Osteoblast (primary cell): ENCODE results near the gene LRBA. TPM values are rescaled to one million over a fixed set of nuclear protein-coding genes. Genes with fewer than 3 reads are reported as not detected.

Experiments
- DNase-seq: peaks from one replicate; pipeline ENCODE4 v3.0.0; 2011; ENCODE audit warnings: low spot score, mixed read lengths; ENCODE audit not compliant: insufficient read length; ENCODE audit errors: missing footprints
- H2AFZ ChIP-seq: 2 replicates; pipeline ENCODE4 v1.6.0; 2011; ENCODE audit warnings: mild to moderate bottlenecking, low read length
- H3K27ac ChIP-seq: 2 replicates; pipeline ENCODE4 v1.5.1; 2011; ENCODE audit warnings: mild to moderate bottlenecking, low read depth, low read length, moderate library complexity
- H3K27me3 ChIP-seq: 2 replicates; pipeline ENCODE4 v1.6.0; 2012; ENCODE audit warnings: mild to moderate bottlenecking, control low read depth, inconsistent platforms, low read length, moderate library complexity; ENCODE audit not compliant: insufficient read depth
- H3K36me3 ChIP-seq: 2 replicates; pipeline ENCODE4 v1.5.1; 2011; ENCODE audit warnings: mild to moderate bottlenecking, low read length, control low read depth, moderate library complexity; ENCODE audit not compliant: insufficient read depth
- H3K4me1 ChIP-seq: 2 replicates; pipeline ENCODE4 v1.5.1; 2011; ENCODE audit warnings: mild to moderate bottlenecking, low read length, control low read depth, moderate library complexity; ENCODE audit not compliant: insufficient read depth
- H3K4me2 ChIP-seq: 2 replicates; pipeline ENCODE4 v1.6.0; 2011; ENCODE audit warnings: mild to moderate bottlenecking, low read length; ENCODE audit not compliant: insufficient read depth
- H3K4me3 ChIP-seq: fragments of 200-600 bp; sonication (generic); 3 replicates; pipeline ENCODE4 v1.5.1; 2012; ENCODE audit warnings: mild to moderate bottlenecking, low read length, inconsistent platforms; ENCODE audit not compliant: insufficient read depth
- H3K79me2 ChIP-seq: 2 replicates; pipeline ENCODE4 v1.6.0; 2012; ENCODE audit warnings: mild to moderate bottlenecking, low read length, control low read depth, inconsistent platforms; ENCODE audit not compliant: insufficient read depth
- H3K9me3 ChIP-seq: 2 replicates; pipeline ENCODE4 v1.5.1; 2011; ENCODE audit warnings: low read depth, low read length, control low read depth
- H4K20me1 ChIP-seq: 2 replicates; pipeline ENCODE4 v1.6.0; 2012; ENCODE audit warnings: mild to moderate bottlenecking, low read length, control low read depth; ENCODE audit not compliant: insufficient read depth
- CTCF ChIP-seq: IDR thresholded peaks from 2 replicates; pipeline ENCODE4 v1.5.1; 2011; ENCODE audit warnings: mild to moderate bottlenecking, low read depth, low read length, moderate library complexity; ENCODE audit errors: extremely low read depth
- total RNA-seq: library from RNA; depleted of rRNA; stranded (reverse); fragments of >200 nt; gene quantifications from 2 replicates; pipeline ENCODE4 v1.2.3, GENCODE V29; 2012

Gene LRBA
- total RNA-seq, 1 donor: 67.3 TPM

DNA sequence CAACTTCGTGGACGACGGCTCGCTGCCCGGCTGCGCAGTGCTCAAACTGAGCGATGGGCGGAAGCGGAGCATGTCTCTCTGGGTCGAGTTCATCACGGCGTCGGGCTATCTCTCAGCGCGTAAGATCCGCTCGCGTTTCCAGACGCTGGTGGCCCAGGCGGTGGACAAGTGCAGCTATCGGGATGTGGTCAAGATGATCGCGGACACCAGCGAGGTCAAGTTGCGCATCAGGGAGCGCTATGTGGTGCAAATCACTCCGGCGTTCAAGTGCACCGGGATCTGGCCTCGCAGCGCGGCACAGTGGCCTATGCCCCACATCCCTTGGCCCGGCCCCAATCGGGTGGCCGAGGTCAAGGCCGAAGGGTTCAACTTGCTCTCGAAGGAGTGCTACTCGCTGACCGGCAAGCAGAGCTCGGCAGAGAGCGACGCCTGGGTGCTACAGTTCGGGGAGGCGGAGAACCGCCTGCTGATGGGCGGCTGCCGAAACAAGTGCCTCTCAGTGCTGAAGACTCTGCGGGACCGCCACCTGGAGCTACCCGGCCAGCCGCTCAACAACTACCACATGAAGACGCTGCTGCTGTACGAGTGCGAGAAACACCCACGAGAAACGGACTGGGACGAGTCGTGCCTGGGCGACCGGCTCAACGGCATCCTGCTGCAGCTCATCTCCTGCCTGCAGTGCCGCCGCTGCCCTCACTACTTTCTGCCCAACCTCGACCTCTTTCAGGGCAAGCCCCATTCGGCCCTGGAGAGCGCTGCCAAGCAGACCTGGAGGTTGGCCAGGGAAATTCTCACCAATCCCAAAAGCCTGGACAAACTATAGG, 431.6 kb downstream of the LRBA start:
- no peaks in the 10 kb centered on the region for H4K20me1 ChIP-seq
- peak overlapping the region; percentile 53 for H3K27ac ChIP-seq
- H3K9me3 ChIP-seq: no peaks in the 10 kb centered on the region
- TF ChIP-seq CTCF: no peak
- peak overlapping the region; percentile 77 for H3K4me2 ChIP-seq
- H3K79me2 ChIP-seq: peaks cover 91% of the 10 kb centered on the region
- H3K4me3 ChIP-seq: peak overlapping the region; percentile 84
- peaks cover 3% of the 10 kb centered on the region for H3K36me3 ChIP-seq
- no peaks in the 10 kb centered on the region for H3K27me3 ChIP-seq
- peak overlapping the region; percentile 79 for H2AFZ ChIP-seq
- peaks cover 4% of the 10 kb centered on the region for H3K4me1 ChIP-seq
- DNase-seq: peak; percentile 71

DNA sequence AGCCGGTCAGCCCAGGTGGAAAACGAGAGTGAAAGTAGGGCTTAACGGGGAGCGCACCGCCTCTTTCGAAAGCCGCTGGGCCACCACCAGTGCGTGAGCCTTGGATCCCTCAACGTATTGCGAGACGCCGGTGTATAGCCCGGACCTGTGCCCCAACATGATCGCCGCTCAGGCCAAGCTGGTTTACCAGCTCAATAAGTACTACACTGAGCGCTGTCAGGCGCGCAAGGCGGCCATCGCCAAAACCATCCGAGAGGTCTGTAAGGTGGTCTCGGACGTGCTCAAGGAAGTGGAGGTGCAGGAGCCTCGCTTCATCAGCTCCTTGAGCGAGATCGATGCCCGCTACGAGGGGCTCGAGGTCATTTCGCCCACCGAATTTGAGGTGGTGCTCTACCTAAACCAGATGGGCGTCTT, 432.2 kb downstream of the LRBA start:
- no peak for TF ChIP-seq CTCF
- Histone ChIP-seq H3K27me3 (no peaks in the 10 kb centered on the region), H3K9me3 (no peaks in the 10 kb centered on the region), H3K4me2 (peak overlapping the region; percentile 77), H3K79me2 (peaks cover 88% of the 10 kb centered on the region), H4K20me1 (no peaks in the 10 kb centered on the region), H2AFZ (peak overlapping the region; percentile 79), H3K36me3 (peaks cover 2% of the 10 kb centered on the region), H3K27ac (peak overlapping the region; percentile 53), H3K4me1 (peaks cover 4% of the 10 kb centered on the region), H3K4me3 (peak overlapping the region; percentile 84)
- no peak for DNase-seq

DNA sequence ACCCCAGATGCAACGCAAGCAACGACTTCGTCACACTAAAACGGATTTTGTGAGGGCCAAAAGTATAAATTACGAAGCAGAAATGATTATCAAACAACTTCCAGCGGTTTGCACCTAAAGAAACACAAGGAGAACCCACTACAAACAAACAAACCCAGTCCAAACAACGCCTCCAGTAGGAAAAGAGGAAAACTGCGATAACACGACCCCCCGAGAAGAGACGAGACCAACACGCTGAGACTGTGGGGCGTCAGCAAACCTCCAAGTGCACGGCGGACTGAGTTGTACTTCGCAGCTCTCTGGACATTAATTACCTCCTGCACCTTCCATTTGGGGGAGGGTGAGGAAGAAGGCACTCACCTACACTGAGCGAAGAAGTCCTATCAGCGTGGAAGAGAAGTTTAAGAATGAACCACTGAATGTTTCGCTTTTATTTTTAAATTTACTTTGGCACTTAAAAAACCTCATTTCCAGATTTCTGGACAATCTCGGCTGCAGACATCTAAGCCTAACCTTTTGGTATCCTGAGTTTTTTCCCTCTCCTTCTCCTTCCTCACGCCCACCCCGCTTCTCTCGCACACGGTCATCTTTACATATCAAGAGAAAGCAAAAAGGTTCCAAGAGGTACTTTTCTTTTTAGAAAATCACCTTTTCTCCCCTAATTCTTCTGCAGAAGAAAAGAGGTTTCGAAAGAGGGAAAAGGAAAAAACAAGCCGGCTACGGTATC, 432.8 kb downstream of the LRBA start, which contains the start of gene MAB21L2:
Gene MAB21L2, plus strand, starts transcription at position 6 of the 727 bp plus-strand sequence. CDS start 879 bp downstream, outside the sequence.
- no peaks in the 10 kb centered on the region for H4K20me1 ChIP-seq
- peak within 1 kb of the TSS; percentile 63 for H3K27ac ChIP-seq
- no peaks in the 10 kb centered on the region for H3K36me3 ChIP-seq
- no peaks in the 10 kb centered on the region for H3K9me3 ChIP-seq
- peak within 1 kb of the TSS; percentile 84 for H3K4me3 ChIP-seq
- TF ChIP-seq CTCF: no peak
- peaks cover 4% of the 10 kb centered on the region for H3K4me1 ChIP-seq
- H3K4me2 ChIP-seq: peak within 1 kb of the TSS; percentile 77
- peaks cover 86% of the 10 kb centered on the region for H3K79me2 ChIP-seq
- no peaks in the 10 kb centered on the region for H3K27me3 ChIP-seq
- no peak for DNase-seq
- peak within 1 kb of the TSS; percentile 79 for H2AFZ ChIP-seq

- peak overlapping the region; percentile 84 for H3K4me3 ChIP-seq
- no peaks in the 10 kb centered on the region for H4K20me1 ChIP-seq
- no peaks in the 10 kb centered on the region for H3K9me3 ChIP-seq
- H3K79me2 ChIP-seq: peaks cover 83% of the 10 kb centered on the region
- H3K27me3 ChIP-seq: no peaks in the 10 kb centered on the region
- H3K36me3 ChIP-seq: no peaks in the 10 kb centered on the region
- DNase-seq: peak; percentile 94
- H3K4me2 ChIP-seq: peak overlapping the region; percentile 77
- no peak for TF ChIP-seq CTCF
- H3K27ac ChIP-seq: peak overlapping the region; percentile 63
- no peak overlapping the region for H2AFZ ChIP-seq
- H3K4me1 ChIP-seq: peaks cover 4% of the 10 kb centered on the region
Measured at GRCh38 chr4:150581641-150582051, 433.4 kb downstream of the LRBA start.
